GM15510 (cell line): ENCODE measurements around the gene CDS2.

Experiments used
- POLR2A ChIP-seq: IDR thresholded peaks from 3 replicates; pipeline ENCODE4 v1.6.1; 2011; ENCODE audit warnings: borderline replicate concordance; ENCODE audit not compliant: insufficient read length; ENCODE audit errors: extremely low read depth

The CDS2 gene

GRCh38 chr20:5197270-5197827 lies 70.5 kb downstream of the CDS2 start:
- TF ChIP-seq POLR2A, result no peak

- no peak for TF ChIP-seq POLR2A
Observed at GRCh38 chr20:5197847-5198650, 71.2 kb downstream of the CDS2 start.

DNA sequence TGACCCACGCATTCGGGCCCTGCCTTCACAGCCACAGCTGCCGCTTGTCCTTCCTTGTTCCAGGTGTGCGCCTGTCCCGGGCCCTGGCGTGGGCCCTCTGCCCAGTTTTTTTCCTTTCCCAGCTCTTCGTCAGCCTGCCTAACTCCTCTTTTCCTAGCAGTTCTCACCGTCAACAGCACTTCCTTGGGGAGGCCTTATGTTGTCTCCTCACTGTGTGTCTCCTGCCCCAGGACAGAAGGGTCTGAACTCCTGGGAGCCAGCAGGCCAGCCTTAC lies 71.8 kb downstream of the CDS2 start:
- no peak for TF ChIP-seq POLR2A

- TF ChIP-seq POLR2A, result no peak
Observed at GRCh38 chr20:5203380-5203779, 76.6 kb downstream of the CDS2 start.

DNA sequence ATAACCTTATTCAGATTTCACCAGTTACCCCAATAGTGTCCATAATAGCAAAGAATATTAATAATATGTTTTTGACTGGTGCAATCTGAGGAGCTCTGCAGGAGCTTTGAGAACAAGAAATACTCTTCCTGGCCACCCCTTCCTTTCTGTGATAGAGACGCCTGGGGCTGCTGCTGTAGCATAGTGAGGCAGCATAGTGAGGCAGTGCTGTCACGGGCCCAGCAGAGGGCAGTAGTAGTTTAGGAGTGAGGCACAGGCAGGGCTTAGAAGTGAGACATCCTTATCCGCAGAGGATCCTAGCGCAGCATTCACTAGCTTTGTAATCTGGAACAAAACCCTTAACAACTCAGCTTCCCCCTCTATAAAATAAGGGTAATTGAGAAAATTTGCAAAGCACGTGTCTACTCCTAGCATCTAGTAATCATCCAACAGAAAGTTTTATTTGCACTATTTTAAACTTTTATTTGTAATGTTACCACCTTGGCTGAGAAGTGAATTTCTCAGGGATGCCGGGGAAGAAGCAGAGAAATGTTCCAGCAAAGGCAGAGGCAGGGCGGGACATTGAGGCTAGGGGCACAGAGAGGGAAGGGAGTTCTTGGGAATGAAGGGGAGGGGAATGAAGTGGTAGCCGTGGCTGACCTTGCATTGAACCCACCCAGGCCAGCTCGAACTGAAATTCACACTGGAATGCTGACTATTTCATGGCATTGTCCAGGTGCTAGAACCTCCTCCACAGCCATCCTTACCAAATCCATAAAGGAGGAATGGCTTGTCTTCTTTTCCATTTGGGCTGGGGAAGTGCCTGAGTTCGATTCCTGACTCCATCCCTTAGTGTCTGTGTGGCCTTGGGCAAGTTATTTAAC lies 78.8 kb downstream of the CDS2 start:
- TF ChIP-seq POLR2A, result no peak

- TF ChIP-seq POLR2A, result no peak
Observed at GRCh38 chr20:5207138-5207537, 80.3 kb downstream of the CDS2 start.

GRCh38 chr20:5211803-5212714 lies 85.3 kb downstream of the CDS2 start:
- TF ChIP-seq POLR2A, result no peak

DNA sequence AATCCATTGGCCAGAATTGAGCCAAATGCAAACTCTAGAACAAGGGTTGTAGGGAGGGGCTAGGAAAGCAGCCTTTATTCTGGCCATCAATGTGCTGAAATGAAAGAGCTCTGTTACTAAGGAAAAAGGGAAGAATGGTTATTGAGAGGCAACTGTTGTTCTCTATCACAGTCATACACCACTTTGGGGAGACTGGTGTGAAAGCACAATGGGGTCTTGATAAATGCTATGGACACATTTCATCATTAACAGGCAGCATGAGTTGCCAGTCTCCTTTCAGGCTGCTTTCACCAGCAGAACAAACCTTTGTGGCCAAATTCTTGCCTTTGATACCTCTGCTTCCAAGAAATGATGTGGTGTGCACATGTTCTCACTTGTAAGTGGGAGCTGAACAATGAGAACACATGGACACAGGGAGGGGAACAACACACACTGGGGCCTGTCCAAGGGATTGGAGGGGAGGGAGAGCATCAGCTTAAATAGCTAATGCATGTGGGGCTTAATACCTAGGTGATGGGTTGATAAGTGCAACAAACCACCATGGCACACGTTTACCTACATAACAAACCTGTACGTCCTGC lies 86.2 kb downstream of the CDS2 start:
- no peak for TF ChIP-seq POLR2A

- TF ChIP-seq POLR2A, result no peak
Observed at GRCh38 chr20:5214826-5215225, 88.0 kb downstream of the CDS2 start.

GRCh38 chr20:5215672-5216304 lies 89.0 kb downstream of the CDS2 start:
- no peak for TF ChIP-seq POLR2A

DNA sequence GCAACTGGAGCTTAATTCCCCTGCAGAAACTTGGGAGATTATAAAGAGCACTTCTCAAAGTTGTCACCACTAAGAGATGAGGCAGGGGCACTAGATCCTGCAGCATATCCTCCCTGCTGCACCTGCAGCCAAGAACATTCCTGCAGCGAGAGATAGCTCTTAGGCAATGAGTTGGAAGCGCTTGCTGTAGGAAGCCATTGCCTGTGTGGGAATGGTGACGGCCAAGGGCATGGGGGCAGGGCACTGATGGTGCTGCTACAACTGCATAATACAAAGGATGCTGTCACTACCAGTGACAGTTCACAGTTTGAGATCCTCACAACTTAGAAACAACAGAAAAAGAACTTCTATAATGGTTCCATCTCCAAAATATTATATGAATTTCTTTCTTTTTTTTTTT lies 89.9 kb downstream of the CDS2 start:
- no peak for TF ChIP-seq POLR2A

GRCh38 chr20:5217616-5218015 lies 90.8 kb downstream of the CDS2 start:
- no peak for TF ChIP-seq POLR2A

DNA sequence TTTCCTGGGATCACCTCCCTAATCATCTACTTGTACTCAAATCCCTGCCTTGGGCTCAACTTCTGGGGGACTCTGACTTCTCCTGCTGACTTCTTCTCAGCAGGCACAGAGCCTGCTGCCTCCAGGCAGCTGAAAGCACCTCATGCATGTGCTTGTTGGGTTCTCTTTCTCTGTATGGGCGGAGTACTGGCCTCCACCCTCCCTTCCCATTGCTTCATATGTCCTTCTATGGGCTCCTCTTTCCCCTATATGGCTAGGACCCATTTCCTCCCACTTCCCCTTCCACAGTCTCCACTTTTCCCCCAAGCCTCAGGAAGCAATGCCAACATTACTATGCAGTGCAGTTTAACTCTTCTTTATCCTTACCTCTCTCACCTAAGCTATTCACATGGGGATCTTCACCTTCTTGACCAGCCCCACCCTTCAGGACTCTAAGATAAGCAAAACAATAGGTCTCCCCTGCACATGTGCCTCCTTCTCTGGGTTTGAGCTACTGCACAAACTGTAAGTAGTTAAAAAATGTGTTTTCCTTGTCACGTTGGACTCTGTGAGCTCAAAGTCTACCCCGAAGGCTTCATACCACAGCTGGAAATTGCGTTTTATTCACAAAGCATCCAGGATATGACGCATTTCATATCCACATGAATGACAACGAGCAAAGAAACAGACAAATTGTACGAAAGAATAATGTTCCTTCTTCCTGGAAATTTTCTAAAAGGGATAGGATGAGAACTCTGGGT lies 93.7 kb downstream of the CDS2 start:
- no peak for TF ChIP-seq POLR2A
